H9 (cell line): ENCODE results near the gene MTERF4. TPM values are rescaled to one million over a fixed set of nuclear protein-coding genes. Genes with fewer than 3 reads are reported as not detected.

Experiments used
- DNase-seq: peaks from one replicate; pipeline ENCODE4 v3.0.0-alpha.2; 2017
- H2AFZ ChIP-seq: one replicate; pipeline ENCODE4 v1.6.1; 2013; ENCODE audit warnings: mild to moderate bottlenecking, low read length, control low read depth, moderate library complexity
- H2AK5ac ChIP-seq: 2 replicates; pipeline ENCODE4 v1.6.1; 2013; ENCODE audit warnings: low read length, control low read depth, mixed read lengths; ENCODE audit not compliant: insufficient read length
- H2BK120ac ChIP-seq: one replicate; pipeline ENCODE4 v1.6.1; 2013; ENCODE audit warnings: low read depth, mild to moderate bottlenecking, low read length, control low read depth, inconsistent platforms; ENCODE audit not compliant: poor library complexity, severe bottlenecking
- H2BK12ac ChIP-seq: 2 replicates; pipeline ENCODE4 v1.6.1; 2013; ENCODE audit warnings: low read length, control low read depth, mixed read lengths, low read depth; ENCODE audit not compliant: insufficient read length
- H2BK15ac ChIP-seq: 2 replicates; pipeline ENCODE4 v1.6.1; 2013; ENCODE audit warnings: low read depth, low read length, control low read depth
- H2BK20ac ChIP-seq: one replicate; pipeline ENCODE4 v1.6.1; 2013; ENCODE audit warnings: low read depth, mild to moderate bottlenecking, low read length, control low read depth, inconsistent platforms; ENCODE audit not compliant: poor library complexity, severe bottlenecking
- H2BK5ac ChIP-seq: 2 replicates; pipeline ENCODE4 v1.6.1; 2013; ENCODE audit warnings: low read length, control low read depth, mixed read lengths; ENCODE audit not compliant: insufficient read length
- H3K14ac ChIP-seq: 2 replicates; pipeline ENCODE4 v1.6.1; 2013; ENCODE audit warnings: low read length, control low read depth; ENCODE audit not compliant: insufficient read depth
- H3K18ac ChIP-seq: 2 replicates; pipeline ENCODE4 v1.6.1; 2013; ENCODE audit warnings: low read depth, mild to moderate bottlenecking, mixed read lengths, low read length, control low read depth; ENCODE audit not compliant: insufficient read length
- H3K23ac ChIP-seq: 2 replicates; pipeline ENCODE4 v1.6.1; 2013; ENCODE audit warnings: low read length, control low read depth, mixed read lengths, low read depth; ENCODE audit not compliant: insufficient read length
- H3K23me2 ChIP-seq: 2 replicates; pipeline ENCODE4 v1.6.1; 2013; ENCODE audit warnings: low read depth, mild to moderate bottlenecking, mixed read lengths, low read length, control low read depth; ENCODE audit not compliant: insufficient read length, poor library complexity, severe bottlenecking
- H3K27ac ChIP-seq: 2 replicates; pipeline ENCODE4 v1.5.1; 2013; ENCODE audit warnings: low read length, control low read depth, mixed read lengths, low read depth; ENCODE audit not compliant: insufficient read length
- H3K27me3 ChIP-seq: 2 replicates; pipeline ENCODE4 v1.6.1; 2013; ENCODE audit warnings: low read length, control low read depth, inconsistent platforms; ENCODE audit not compliant: insufficient read depth
- H3K4ac ChIP-seq: 2 replicates; pipeline ENCODE4 v1.6.1; 2013; ENCODE audit warnings: low read depth, mild to moderate bottlenecking, control low read depth, inconsistent platforms, low read length, moderate library complexity
- H3K4me1 ChIP-seq: 2 replicates; pipeline ENCODE4 v1.6.1; 2013; ENCODE audit warnings: low read length, control low read depth, inconsistent platforms; ENCODE audit not compliant: insufficient read depth
- H3K4me2 ChIP-seq: 2 replicates; pipeline ENCODE4 v1.6.1; 2013; ENCODE audit warnings: low read length, control low read depth, mixed read lengths; ENCODE audit not compliant: insufficient read length, insufficient read depth
- H3K56ac ChIP-seq: 2 replicates; pipeline ENCODE4 v1.6.1; 2013; ENCODE audit warnings: low read depth, mild to moderate bottlenecking, mixed read lengths, low read length, control low read depth; ENCODE audit not compliant: insufficient read length
- H3K79me1 ChIP-seq: 2 replicates; pipeline ENCODE4 v1.6.1; 2013; ENCODE audit warnings: low read depth, mild to moderate bottlenecking, moderate library complexity, low read length, control low read depth, inconsistent platforms; ENCODE audit not compliant: insufficient read depth, poor library complexity, severe bottlenecking
- H3K79me2 ChIP-seq: 2 replicates; pipeline ENCODE4 v1.6.1; 2013; ENCODE audit warnings: low read length, control low read depth, inconsistent platforms; ENCODE audit not compliant: insufficient read depth
- H3K9ac ChIP-seq: 2 replicates; pipeline ENCODE4 v1.6.1; 2013; ENCODE audit warnings: low read length, control low read depth, mixed read lengths; ENCODE audit not compliant: insufficient read length; ENCODE audit errors: extremely low read depth
- H3K9me3 ChIP-seq: one replicate; pipeline ENCODE4 v1.6.1; 2013; ENCODE audit warnings: low read depth, low read length, inconsistent platforms; ENCODE audit not compliant: control insufficient read depth
- H3T11ph ChIP-seq: one replicate; pipeline ENCODE4 v1.6.1; 2013; ENCODE audit warnings: mild to moderate bottlenecking, low read length, control low read depth, inconsistent platforms
- H4K20me1 ChIP-seq: one replicate; pipeline ENCODE4 v1.6.1; 2013; ENCODE audit not compliant: control insufficient read depth, insufficient read length, insufficient read depth
- H4K5ac ChIP-seq: 2 replicates; pipeline ENCODE4 v1.6.1; 2013; ENCODE audit warnings: low read depth, mild to moderate bottlenecking, mixed read lengths, low read length, control low read depth; ENCODE audit not compliant: insufficient read length
- H4K8ac ChIP-seq: replicated peaks from 2 replicates; pipeline ENCODE4 v1.6.1; 2013; ENCODE audit warnings: low read length, control low read depth, mixed read lengths, low read depth; ENCODE audit not compliant: insufficient read length
- H4K91ac ChIP-seq: 2 replicates; pipeline ENCODE4 v1.6.1; 2013; ENCODE audit warnings: low read depth, mild to moderate bottlenecking, moderate library complexity, mixed read lengths, low read length, control low read depth; ENCODE audit not compliant: insufficient read length
- H3K27ac Mint-ChIP-seq, 3 experiments: 2 replicates in 2 of 3; 3 replicates in 1 of 3; pipeline ENCODE4 v1.8.0; 2020 to 2021; ENCODE audit warnings: mixed read lengths in 3 of 3, mild to moderate bottlenecking in 1 of 3, moderate library complexity in 1 of 3
- H3K27me3 Mint-ChIP-seq: 2 replicates; pipeline ENCODE4 v1.8.0; 2021; ENCODE audit warnings: low read depth, mild to moderate bottlenecking, moderate library complexity, mixed read lengths
- H3K36me3 Mint-ChIP-seq, 3 experiments: 2 replicates in 2 of 3; 3 replicates in 1 of 3; pipeline ENCODE4 v1.8.0; 2020 to 2021; ENCODE audit warnings: low read depth in 3 of 3, mixed read lengths in 3 of 3; ENCODE audit not compliant: insufficient read depth in 1 of 3
- H3K4me1 Mint-ChIP-seq, 2 experiments: 2 replicates each; pipeline ENCODE4 v1.8.0; 2020; ENCODE audit warnings: mixed read lengths in 2 of 2
- H3K4me3 Mint-ChIP-seq, 2 experiments: 2 replicates in 1 of 2; 3 replicates in 1 of 2; pipeline ENCODE4 v1.8.0; 2020 to 2021; ENCODE audit warnings: mild to moderate bottlenecking in 2 of 2, mixed read lengths in 2 of 2, moderate library complexity in 1 of 2
- H3K9me3 Mint-ChIP-seq, 2 experiments: 2 replicates in 1 of 2; 3 replicates in 1 of 2; pipeline ENCODE4 v1.8.0; 2020; ENCODE audit warnings: mild to moderate bottlenecking in 2 of 2, mixed read lengths in 2 of 2, moderate library complexity in 1 of 2
- WGBS: extraction: QIAGEN DNeasy Blood & Tissue Kit; methylation state at CpG from one replicate; pipeline ENCODE4 v1.1.7; 2013; ENCODE audit warnings: missing lambda C conversion rate, low lambda C conversion rate, mixed read lengths; ENCODE audit not compliant: insufficient read length; ENCODE audit errors: extremely low coverage; 5-methylcytosine and 5-hydroxymethylcytosine counted together
- total RNA-seq: library from RNA; stranded (reverse); gene quantifications from 2 replicates; pipeline ENCODE4 v1.2.1, GENCODE V29; 2021
- TF ChIP-seq, protein P1 (sequence below): fragments of 200-600 bp; sonication (generic); conservative IDR thresholded peaks from 3 replicates; pipeline ENCODE4 v1.8.0; 2021; ENCODE audit warnings: antibody characterized with exemption, mild to moderate bottlenecking

The MTERF4 gene
- total RNA-seq, 1 experiment from 2014 or later = 35.0 TPM

DNA sequence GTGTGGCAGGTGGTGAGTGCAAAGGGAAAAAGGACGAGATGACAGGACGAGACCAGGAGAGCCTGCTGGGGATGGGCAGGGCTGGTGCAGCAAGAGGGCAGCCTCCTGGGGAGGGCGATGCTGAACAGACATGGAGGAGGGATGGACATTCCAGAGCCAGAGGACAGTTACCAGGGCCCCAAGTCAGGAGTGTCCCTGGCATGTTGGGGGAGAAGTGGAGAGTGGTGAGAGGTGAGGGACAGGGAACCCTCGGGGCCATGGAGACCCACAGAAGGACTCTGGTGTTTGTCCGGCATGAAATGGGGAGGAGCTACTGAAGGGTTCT lies 19.0 kb downstream of the MTERF4 start:
- Mint-ChIP-seq H3K4me1 (no peaks in the 10 kb centered on the region), H3K27ac (no peak overlapping the region; a peak in 1 of 7 replicates), H3K9me3 (no peaks in the 10 kb centered on the region), H3K36me3 (peaks cover 10 to 27% (median 24%) of the 10 kb centered on the region in 3 experiments; a peak in 6 of 7 replicates), H3K4me3 (no peak overlapping the region), H3K27me3 (no peaks in the 10 kb centered on the region)
- Histone ChIP-seq H4K91ac (no peak overlapping the region), H2BK5ac (no peak overlapping the region), H3K79me2 (no peaks in the 10 kb centered on the region), H3K27ac (no peak overlapping the region), H2BK20ac (no peak overlapping the region), H2BK12ac (no peak overlapping the region), H3K9me3 (no peaks in the 10 kb centered on the region), H3K27me3 (no peaks in the 10 kb centered on the region), H3T11ph (no peak overlapping the region), H2BK120ac (no peak overlapping the region), H3K4me2 (no peak overlapping the region), H3K56ac (peak overlapping the region; percentile 55), H3K23ac (no peak overlapping the region), H3K14ac (peak overlapping the region; percentile 25; the same call in 1 of the 2 replicates), H3K4ac (no peak overlapping the region), H4K20me1 (no peaks in the 10 kb centered on the region), H2AK5ac (no peak overlapping the region), H4K5ac (peak overlapping the region; percentile 70), H2AFZ (no peak overlapping the region), H3K9ac (no peak overlapping the region), H3K23me2 (no peaks in the 10 kb centered on the region), H3K18ac (no peak overlapping the region), H2BK15ac (no peak overlapping the region; the same call in 1 of the 2 replicates), H3K79me1 (no peaks in the 10 kb centered on the region), H4K8ac (no peak overlapping the region), H3K4me1 (no peaks in the 10 kb centered on the region)
- TF ChIP-seq, protein P1, sequence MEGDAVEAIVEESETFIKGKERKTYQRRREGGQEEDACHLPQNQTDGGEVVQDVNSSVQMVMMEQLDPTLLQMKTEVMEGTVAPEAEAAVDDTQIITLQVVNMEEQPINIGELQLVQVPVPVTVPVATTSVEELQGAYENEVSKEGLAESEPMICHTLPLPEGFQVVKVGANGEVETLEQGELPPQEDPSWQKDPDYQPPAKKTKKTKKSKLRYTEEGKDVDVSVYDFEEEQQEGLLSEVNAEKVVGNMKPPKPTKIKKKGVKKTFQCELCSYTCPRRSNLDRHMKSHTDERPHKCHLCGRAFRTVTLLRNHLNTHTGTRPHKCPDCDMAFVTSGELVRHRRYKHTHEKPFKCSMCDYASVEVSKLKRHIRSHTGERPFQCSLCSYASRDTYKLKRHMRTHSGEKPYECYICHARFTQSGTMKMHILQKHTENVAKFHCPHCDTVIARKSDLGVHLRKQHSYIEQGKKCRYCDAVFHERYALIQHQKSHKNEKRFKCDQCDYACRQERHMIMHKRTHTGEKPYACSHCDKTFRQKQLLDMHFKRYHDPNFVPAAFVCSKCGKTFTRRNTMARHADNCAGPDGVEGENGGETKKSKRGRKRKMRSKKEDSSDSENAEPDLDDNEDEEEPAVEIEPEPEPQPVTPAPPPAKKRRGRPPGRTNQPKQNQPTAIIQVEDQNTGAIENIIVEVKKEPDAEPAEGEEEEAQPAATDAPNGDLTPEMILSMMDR = no peak
- no peak for DNase-seq
- no CpG with 5 or more reads among the region's 5 CpGs for WGBS
